ENCODE data around the gene PEX26. TPM values are rescaled to one million over a fixed set of nuclear protein-coding genes. Genes with fewer than 3 reads are reported as not detected.
"Not testable (repeated sequence)": the region's sequence is repeated elsewhere in the genome, so short reads cannot be mapped to it uniquely, and the experiment has no call there.

PEX26 gene
- total and polyA plus RNA-seq, 9 donors: 13.0 to 33.4 (median 23.5) TPM

DNA sequence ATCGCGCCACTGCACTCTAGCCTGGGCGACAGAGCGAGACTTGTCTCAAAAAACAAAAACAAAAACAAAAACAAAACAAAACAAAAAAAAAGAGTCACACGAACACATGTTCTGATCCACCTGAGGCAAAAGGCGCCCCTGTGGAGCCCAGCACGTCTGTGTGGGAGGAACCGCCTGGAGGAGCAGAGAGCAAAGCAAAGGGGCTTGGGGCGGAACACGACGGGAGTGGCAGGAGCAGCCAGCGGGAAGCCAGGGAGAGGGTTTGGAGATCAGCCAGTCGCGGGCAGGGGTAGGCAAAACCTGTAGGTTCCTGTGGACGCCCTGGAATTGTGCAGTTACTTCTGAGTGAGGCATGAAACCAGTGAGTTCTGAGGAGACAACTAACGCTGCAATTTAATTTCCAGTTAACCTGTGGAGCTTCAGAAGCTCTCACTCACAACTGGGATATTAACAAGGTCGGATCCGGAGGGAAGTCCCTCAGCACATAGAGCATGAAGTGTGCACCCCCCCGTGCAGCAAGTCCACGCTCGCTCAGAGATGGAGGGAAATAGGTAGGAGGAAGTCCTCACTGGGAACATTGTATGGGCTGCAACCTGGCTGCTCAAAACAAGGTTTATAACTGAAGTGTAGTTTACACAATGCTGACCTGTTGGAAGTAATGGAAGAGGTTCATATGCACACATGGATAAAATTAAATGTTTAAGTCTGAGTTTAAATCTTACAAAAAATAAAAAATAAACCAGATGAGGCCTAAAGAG is 59.0 kb downstream of the PEX26 start:
- no peaks in the 10 kb centered on the region for H3K9me3 ChIP-seq
- H3K27me3 ChIP-seq: no peaks in the 10 kb centered on the region
- intact Hi-C loops (cut with DNase I): no loop called here
- no peak overlapping the region for H3K4me3 ChIP-seq
- no peak for DNase-seq
- no peaks in the 10 kb centered on the region for H3K4me1 ChIP-seq (ENCODE audit: insufficient read depth)
- H3K27ac ChIP-seq: no peak overlapping the region
- TF ChIP-seq EP300 (IDR thresholded peaks at IDR 0.05) (no peak), POLR2A (IDR thresholded peaks at IDR 0.05) (no peak)
- TF ChIP-seq, protein P1, sequence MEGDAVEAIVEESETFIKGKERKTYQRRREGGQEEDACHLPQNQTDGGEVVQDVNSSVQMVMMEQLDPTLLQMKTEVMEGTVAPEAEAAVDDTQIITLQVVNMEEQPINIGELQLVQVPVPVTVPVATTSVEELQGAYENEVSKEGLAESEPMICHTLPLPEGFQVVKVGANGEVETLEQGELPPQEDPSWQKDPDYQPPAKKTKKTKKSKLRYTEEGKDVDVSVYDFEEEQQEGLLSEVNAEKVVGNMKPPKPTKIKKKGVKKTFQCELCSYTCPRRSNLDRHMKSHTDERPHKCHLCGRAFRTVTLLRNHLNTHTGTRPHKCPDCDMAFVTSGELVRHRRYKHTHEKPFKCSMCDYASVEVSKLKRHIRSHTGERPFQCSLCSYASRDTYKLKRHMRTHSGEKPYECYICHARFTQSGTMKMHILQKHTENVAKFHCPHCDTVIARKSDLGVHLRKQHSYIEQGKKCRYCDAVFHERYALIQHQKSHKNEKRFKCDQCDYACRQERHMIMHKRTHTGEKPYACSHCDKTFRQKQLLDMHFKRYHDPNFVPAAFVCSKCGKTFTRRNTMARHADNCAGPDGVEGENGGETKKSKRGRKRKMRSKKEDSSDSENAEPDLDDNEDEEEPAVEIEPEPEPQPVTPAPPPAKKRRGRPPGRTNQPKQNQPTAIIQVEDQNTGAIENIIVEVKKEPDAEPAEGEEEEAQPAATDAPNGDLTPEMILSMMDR (IDR thresholded peaks at IDR 0.05): no peak
- no peaks in the 10 kb centered on the region for H3K36me3 ChIP-seq
- WGBS, 3 donors: 81 to 84% (median 82%) methylated on average over 21 of the region's 21 CpGs

GRCh38 chr22:18141004-18141403 is 63.2 kb downstream of the PEX26 start:
- H3K4me3 ChIP-seq; H3K9me3 ChIP-seq; H3K27me3 ChIP-seq; H3K27ac ChIP-seq; H3K4me1 ChIP-seq (ENCODE audit: insufficient read depth); DNase-seq; H3K36me3 ChIP-seq; intact Hi-C loops (cut with DNase I): not testable (repeated sequence)
- 97% methylated on average over 6 of the region's 6 CpGs for WGBS, 3 donors

DNA sequence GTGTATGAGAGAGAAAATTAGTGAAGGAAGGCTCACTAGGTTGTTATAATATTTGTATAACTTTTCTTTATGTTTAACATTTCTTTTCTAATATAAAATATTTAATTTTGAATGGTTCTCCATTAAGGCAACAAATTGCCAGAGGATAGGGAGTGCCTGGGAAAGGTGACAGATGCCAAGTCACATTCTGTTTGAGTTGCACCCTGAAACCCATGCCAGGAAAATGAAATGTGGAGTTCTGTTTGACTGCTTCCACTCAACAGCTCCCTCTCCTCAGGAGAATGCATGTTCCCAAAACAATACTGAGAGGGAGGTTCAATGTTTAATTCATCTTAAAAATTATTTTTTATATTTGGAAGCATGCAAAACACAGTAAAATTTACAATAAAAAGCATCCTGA is 66.3 kb downstream of the PEX26 start:
- DNase-seq: no peak
- H3K27me3 ChIP-seq: no peaks in the 10 kb centered on the region
- intact Hi-C loops (cut with DNase I): no loop called here
- no peak for TF ChIP-seq POLR2A (IDR thresholded peaks at IDR 0.05)
- TF ChIP-seq, protein P1 (IDR thresholded peaks at IDR 0.05): no peak
- TF ChIP-seq EP300 (IDR thresholded peaks at IDR 0.05): no peak
- no peak overlapping the region for H3K27ac ChIP-seq
- H3K4me1 ChIP-seq (ENCODE audit: insufficient read depth): no peaks in the 10 kb centered on the region
- H3K9me3 ChIP-seq: no peaks in the 10 kb centered on the region
- no peak overlapping the region for H3K4me3 ChIP-seq
- H3K36me3 ChIP-seq: no peaks in the 10 kb centered on the region

DNA sequence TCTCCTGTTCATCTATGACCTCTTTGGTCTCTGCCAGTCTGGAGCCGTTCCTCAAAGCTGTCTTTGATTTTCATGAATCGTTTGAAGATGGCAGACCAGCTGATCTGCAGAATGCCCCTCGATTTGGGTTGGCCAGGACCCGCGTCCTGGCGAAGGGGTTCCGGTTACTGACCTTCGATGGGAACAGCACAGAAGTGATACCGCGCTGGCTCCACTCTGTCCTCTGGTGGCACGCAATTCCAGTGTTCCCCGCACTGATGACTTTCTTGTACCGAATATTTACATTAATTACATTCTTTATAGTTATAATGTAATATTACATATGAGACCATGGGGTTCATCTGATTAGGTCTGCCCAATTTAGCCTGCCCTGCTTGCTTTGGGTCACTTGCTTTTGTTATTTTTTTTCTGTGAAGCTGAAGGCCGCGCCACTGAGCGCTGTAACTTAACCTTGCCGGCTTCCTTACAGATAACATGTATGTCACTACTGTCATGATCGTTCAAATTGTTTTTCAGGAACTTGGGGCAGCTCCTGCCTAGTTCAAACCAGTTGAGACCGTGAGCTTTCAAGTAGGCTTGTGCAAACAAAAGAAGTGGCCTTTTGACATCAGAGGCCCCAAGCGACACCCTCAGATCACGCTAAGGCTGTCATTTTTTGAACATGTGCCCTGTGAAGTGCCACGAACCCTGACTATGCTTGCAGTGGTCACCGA is 68.0 kb downstream of the PEX26 start:
- H3K4me3 ChIP-seq: no peak overlapping the region
- no peaks in the 10 kb centered on the region for H3K9me3 ChIP-seq
- H3K27ac ChIP-seq: no peak overlapping the region
- intact Hi-C loops (cut with DNase I): no loop called here
- peaks cover 3% of the 10 kb centered on the region for H3K4me1 ChIP-seq (ENCODE audit: insufficient read depth)
- TF ChIP-seq POLR2A (IDR thresholded peaks at IDR 0.05) (no peak), EP300 (IDR thresholded peaks at IDR 0.05) (no peak)
- TF ChIP-seq, protein P1 (IDR thresholded peaks at IDR 0.05): no peak
- DNase-seq: no peak
- no peaks in the 10 kb centered on the region for H3K36me3 ChIP-seq
- 90 to 92% (median 90%) methylated on average over 23 of the region's 23 CpGs for WGBS, 3 donors
- no peaks in the 10 kb centered on the region for H3K27me3 ChIP-seq

GRCh38 chr22:18146389-18146753 is 68.6 kb downstream of the PEX26 start:
- H3K4me3 ChIP-seq: no peak overlapping the region
- 75 to 83% (median 82%) methylated on average over 3 of the region's 3 CpGs for WGBS, 3 donors

More at GRCh38 chr22:18146389-18146753, 68.6 kb downstream of the PEX26 start:
- no peak for DNase-seq
- Histone ChIP-seq H3K36me3 (no peaks in the 10 kb centered on the region), H3K27me3 (no peaks in the 10 kb centered on the region), H3K9me3 (no peaks in the 10 kb centered on the region), H3K4me1 (ENCODE audit: insufficient read depth) (peaks cover 3% of the 10 kb centered on the region), H3K27ac (no peak overlapping the region)
- intact Hi-C loops (cut with DNase I): no loop called here
- TF ChIP-seq, protein P1 (IDR thresholded peaks at IDR 0.05): no peak
- TF ChIP-seq EP300 (IDR thresholded peaks at IDR 0.05) (no peak), POLR2A (IDR thresholded peaks at IDR 0.05) (no peak)

All from ovary (tissue), 9 donors.